SK-N-SH (cell line): Measurements from ENCODE around the gene GATAD2A. TPM values are rescaled to one million over a fixed set of nuclear protein-coding genes. Genes with fewer than 3 reads are reported as not detected.

ENCODE experiments used
- CTCF ChIA-PET: fragments of 300-600, 350-600 bp; formaldehyde crosslinking; extraction: SDS; loops from one replicate; lab custom pipeline; 2021; lab: Yijun Ruan, JAX
- POLR2A ChIA-PET: fragments of 350-600 bp; sonication (Branson Sonifier 250); formaldehyde crosslinking; extraction: SDS; loops from one replicate; lab custom pipeline; 2020; ENCODE audit warnings: antibody characterized with exemption, inconsistent platforms; lab: Yijun Ruan, JAX
- DNase-seq: peaks from one replicate; pipeline ENCODE4 v3.0.0; 2012
- H2AFZ ChIP-seq: fragments of 200-600 bp; sonication (generic); 2 replicates; pipeline ENCODE4 v1.8.1; 2016; ENCODE audit warnings: antibody characterized with exemption, mild to moderate bottlenecking, low read depth
- H3F3A ChIP-seq: fragments of 200-600 bp; sonication (generic); replicated peaks from 2 replicates; pipeline ENCODE3; 2016; ENCODE audit warnings: antibody characterized with exemption, mild to moderate bottlenecking; ENCODE audit not compliant: insufficient read depth
- H3K27ac ChIP-seq, 2 experiments: fragments of 200-500 bp in 1 of 2; fragments of 200-600 bp in 1 of 2; sonication (Bioruptor generic) in 1 of 2; sonication (generic), shearing (Covaris generic) in 1 of 2; 2 replicates each; pipeline versions ENCODE4 v1.5.1 to v1.6.1; 2014 to 2016; ENCODE audit warnings: low read depth in 2 of 2, inconsistent platforms in 1 of 2, low read length in 1 of 2, mild to moderate bottlenecking in 1 of 2, mixed read lengths in 1 of 2
- H3K27me3 ChIP-seq: fragments of 200-600 bp; sonication (generic), shearing (Covaris generic); 2 replicates; pipeline ENCODE4 v1.6.1; 2016; ENCODE audit warnings: mixed run types; ENCODE audit not compliant: insufficient read depth
- H3K36me3 ChIP-seq, 2 experiments: fragments of 200-500 bp in 1 of 2; fragments of 200-600 bp in 1 of 2; sonication (Bioruptor generic) in 1 of 2; sonication (generic) in 1 of 2; replicated peaks in 1 of 2; 2 replicates each; pipeline versions ENCODE3 to v1.5.1; 2014 to 2016; ENCODE audit warnings: low read length in 1 of 2, mild to moderate bottlenecking in 1 of 2; ENCODE audit not compliant: insufficient read depth in 2 of 2, control insufficient read depth in 1 of 2
- H3K4me1 ChIP-seq, 2 experiments: fragments of 200-500 bp in 1 of 2; fragments of 200-600 bp in 1 of 2; sonication (Bioruptor generic) in 1 of 2; sonication (generic), shearing (Covaris generic) in 1 of 2; 2 replicates each; pipeline versions ENCODE4 v1.5.1 to v1.6.1; 2014 to 2016; ENCODE audit warnings: low read depth in 1 of 2, low read length in 1 of 2, mixed run types in 1 of 2; ENCODE audit not compliant: insufficient read depth in 2 of 2, control insufficient read depth in 1 of 2
- H3K4me2 ChIP-seq: fragments of 200-600 bp; sonication (generic), shearing (Covaris generic); 2 replicates; pipeline ENCODE4 v1.6.1; 2017; ENCODE audit warnings: mixed run types
- H3K4me3 ChIP-seq, 2 experiments: fragments of 200-500 bp in 1 of 2; fragments of 200-600 bp in 1 of 2; sonication (Bioruptor generic) in 1 of 2; sonication (generic), shearing (Covaris generic) in 1 of 2; 2 replicates each; pipeline versions ENCODE4 v1.5.1 to v1.8.1; 2014 to 2016; ENCODE audit warnings: low read depth in 2 of 2, inconsistent platforms in 1 of 2, low read length in 1 of 2, mild to moderate bottlenecking in 1 of 2, mixed read lengths in 1 of 2, moderate library complexity in 1 of 2
- H3K79me2 ChIP-seq: fragments of 200-600 bp; sonication (generic); 2 replicates; pipeline ENCODE4 v1.8.1; 2017; ENCODE audit warnings: mild to moderate bottlenecking; ENCODE audit not compliant: insufficient read depth
- H3K9ac ChIP-seq: fragments of 200-600 bp; sonication (generic); 2 replicates; pipeline ENCODE4 v1.6.1; 2017; ENCODE audit warnings: mixed run types
- H3K9me2 ChIP-seq: fragments of 200-600 bp; sonication (generic); 2 replicates; pipeline ENCODE4 v1.6.1; 2017; ENCODE audit warnings: mixed run types
- H3K9me3 ChIP-seq: fragments of 200-600 bp; sonication (generic); 2 replicates; pipeline ENCODE4 v1.6.1; 2017; ENCODE audit warnings: mixed run types, mild to moderate bottlenecking, moderate library complexity
- H4K20me1 ChIP-seq: fragments of 200-600 bp; sonication (generic); 2 replicates; pipeline ENCODE4 v1.6.1; 2017; ENCODE audit warnings: mild to moderate bottlenecking, mixed run types; ENCODE audit not compliant: insufficient read depth
- ELF1 ChIP-seq: IDR thresholded peaks from 2 replicates; pipeline ENCODE4 v1.4.0; 2012
- EZH2phosphoT487 ChIP-seq: fragments of 200-600 bp; sonication (generic); IDR thresholded peaks from 2 replicates; pipeline ENCODE4 v1.6.1; 2017; ENCODE audit warnings: low read depth, mixed run types, mild to moderate bottlenecking, antibody characterized with exemption, moderate library complexity, borderline replicate concordance
- FOSL2 ChIP-seq: IDR thresholded peaks from 2 replicates; pipeline ENCODE4 v1.4.0; 2012; ENCODE audit warnings: low read depth, mild to moderate bottlenecking, moderate library complexity, borderline replicate concordance
- FOXM1 ChIP-seq: IDR thresholded peaks from 2 replicates; pipeline ENCODE4 v1.4.0; 2012; ENCODE audit warnings: low read depth, mild to moderate bottlenecking
- JUND ChIP-seq: IDR thresholded peaks from 2 replicates; pipeline ENCODE4 v1.4.0; 2012
- MAX ChIP-seq: IDR thresholded peaks from 2 replicates; pipeline ENCODE4 v1.4.0; 2012; ENCODE audit warnings: low read depth
- MXI1 ChIP-seq: IDR thresholded peaks from 2 replicates; pipeline ENCODE4 v1.6.1; 2012; ENCODE audit warnings: mild to moderate bottlenecking, low read depth, low read length, improper control_type of control experiment
- NRF1 ChIP-seq: IDR thresholded peaks from 2 replicates; pipeline ENCODE4 v1.6.1; 2012; ENCODE audit warnings: low read depth, mild to moderate bottlenecking, low read length
- POLR2AphosphoS5 ChIP-seq: IDR thresholded peaks from 2 replicates; pipeline ENCODE4 v1.6.1; 2012; ENCODE audit warnings: low read depth, low read length
- RAD21 ChIP-seq: IDR thresholded peaks from 2 replicates; pipeline ENCODE4 v1.6.1; 2012; ENCODE audit warnings: mild to moderate bottlenecking, low read length
- RCOR1 ChIP-seq: fragments of 150-350 bp; IDR thresholded peaks from 2 replicates; pipeline ENCODE4 v1.6.1; 2017; ENCODE audit warnings: antibody characterized with exemption, low read length
- RXRA ChIP-seq: IDR thresholded peaks from 2 replicates; pipeline ENCODE4 v1.4.0; 2012; ENCODE audit warnings: low read depth, mild to moderate bottlenecking, borderline replicate concordance
- SIN3A ChIP-seq: IDR thresholded peaks from 2 replicates; pipeline ENCODE4 v1.6.1; 2012; ENCODE audit warnings: low read depth, mild to moderate bottlenecking, low read length, moderate library complexity, borderline replicate concordance
- SMC3 ChIP-seq: IDR thresholded peaks from 2 replicates; pipeline ENCODE4 v1.6.1; 2012; ENCODE audit warnings: low read depth, low read length, improper control_type of control experiment
- TAF1 ChIP-seq: IDR thresholded peaks from 2 replicates; pipeline ENCODE4 v1.6.1; 2012; ENCODE audit warnings: low read depth, mild to moderate bottlenecking, low read length, moderate library complexity, borderline replicate concordance
- TCF12 ChIP-seq: IDR thresholded peaks from 2 replicates; pipeline ENCODE4 v1.4.0; 2012
- USF2 ChIP-seq: fragments of 150-350 bp; IDR thresholded peaks from 2 replicates; pipeline ENCODE4 v1.6.1; 2017; ENCODE audit warnings: antibody characterized with exemption, low read length, low read depth, borderline replicate concordance
- WGBS: methylation state at CpG from one replicate; pipeline ENCODE4 v1.1.6; 2017; ENCODE audit warnings: low lambda C conversion rate; 5-methylcytosine and 5-hydroxymethylcytosine counted together
- polyA plus RNA-seq, 3 experiments: library from polyadenylated mRNA; depleted of rRNA; stranded (reverse); fragments of >200 nt; gene quantifications; 2 replicates each; pipeline ENCODE4 v1.2.3, GENCODE V29; 2012
- TF ChIP-seq, protein P1 (sequence below): IDR thresholded peaks from 2 replicates; pipeline ENCODE4; 2012
- TF ChIP-seq, protein P2 (sequence below): IDR thresholded peaks from 2 replicates; pipeline ENCODE4 v1.6.1; 2012; ENCODE audit warnings: mild to moderate bottlenecking, low read depth, low read length, moderate library complexity
- TF ChIP-seq, protein P3 (sequence below): fragments of 150-350 bp; IDR thresholded peaks from 2 replicates; pipeline ENCODE4 v1.6.1; 2016; ENCODE audit warnings: mild to moderate bottlenecking, low read depth, low read length

Gene GATAD2A
- polyA plus RNA-seq, 1 of the 3 experiments (the other 2 are of a cell fraction) = 36.6 TPM

DNA sequence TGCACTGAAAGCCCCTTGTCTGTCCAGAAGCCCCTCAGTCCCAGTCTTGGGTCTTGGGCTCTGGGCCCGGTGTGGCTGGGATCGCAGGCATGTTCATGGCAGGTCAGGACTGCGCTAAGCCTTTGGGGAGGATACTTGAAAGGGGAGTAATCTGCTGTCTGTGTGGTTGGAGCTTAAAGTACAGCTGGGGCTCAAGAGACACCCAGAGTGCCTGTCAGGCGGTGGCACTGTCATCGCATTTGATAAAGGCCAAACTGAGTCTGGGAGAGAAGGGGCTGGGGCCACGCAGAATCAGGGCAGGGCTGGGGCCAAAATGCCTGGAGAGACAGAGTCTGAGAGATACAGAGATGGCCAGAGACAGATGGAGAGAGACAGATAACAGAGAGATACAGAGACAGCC is 128.4 kb downstream of the GATAD2A start:
- H2AFZ ChIP-seq = no peak overlapping the region
- TF ChIP-seq JUND = no peak
- TF ChIP-seq, protein P1, sequence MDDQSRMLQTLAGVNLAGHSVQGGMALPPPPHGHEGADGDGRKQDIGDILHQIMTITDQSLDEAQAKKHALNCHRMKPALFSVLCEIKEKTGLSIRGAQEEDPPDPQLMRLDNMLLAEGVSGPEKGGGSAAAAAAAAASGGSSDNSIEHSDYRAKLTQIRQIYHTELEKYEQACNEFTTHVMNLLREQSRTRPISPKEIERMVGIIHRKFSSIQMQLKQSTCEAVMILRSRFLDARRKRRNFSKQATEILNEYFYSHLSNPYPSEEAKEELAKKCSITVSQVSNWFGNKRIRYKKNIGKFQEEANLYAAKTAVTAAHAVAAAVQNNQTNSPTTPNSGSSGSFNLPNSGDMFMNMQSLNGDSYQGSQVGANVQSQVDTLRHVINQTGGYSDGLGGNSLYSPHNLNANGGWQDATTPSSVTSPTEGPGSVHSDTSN = no peak
- TF ChIP-seq TCF12 = no peak
- no peak for TF ChIP-seq EZH2phosphoT487
- no peak for TF ChIP-seq RXRA
- no peak for TF ChIP-seq MXI1
- no peak for TF ChIP-seq RCOR1
- no peak for TF ChIP-seq USF2
- TF ChIP-seq, protein P2, sequence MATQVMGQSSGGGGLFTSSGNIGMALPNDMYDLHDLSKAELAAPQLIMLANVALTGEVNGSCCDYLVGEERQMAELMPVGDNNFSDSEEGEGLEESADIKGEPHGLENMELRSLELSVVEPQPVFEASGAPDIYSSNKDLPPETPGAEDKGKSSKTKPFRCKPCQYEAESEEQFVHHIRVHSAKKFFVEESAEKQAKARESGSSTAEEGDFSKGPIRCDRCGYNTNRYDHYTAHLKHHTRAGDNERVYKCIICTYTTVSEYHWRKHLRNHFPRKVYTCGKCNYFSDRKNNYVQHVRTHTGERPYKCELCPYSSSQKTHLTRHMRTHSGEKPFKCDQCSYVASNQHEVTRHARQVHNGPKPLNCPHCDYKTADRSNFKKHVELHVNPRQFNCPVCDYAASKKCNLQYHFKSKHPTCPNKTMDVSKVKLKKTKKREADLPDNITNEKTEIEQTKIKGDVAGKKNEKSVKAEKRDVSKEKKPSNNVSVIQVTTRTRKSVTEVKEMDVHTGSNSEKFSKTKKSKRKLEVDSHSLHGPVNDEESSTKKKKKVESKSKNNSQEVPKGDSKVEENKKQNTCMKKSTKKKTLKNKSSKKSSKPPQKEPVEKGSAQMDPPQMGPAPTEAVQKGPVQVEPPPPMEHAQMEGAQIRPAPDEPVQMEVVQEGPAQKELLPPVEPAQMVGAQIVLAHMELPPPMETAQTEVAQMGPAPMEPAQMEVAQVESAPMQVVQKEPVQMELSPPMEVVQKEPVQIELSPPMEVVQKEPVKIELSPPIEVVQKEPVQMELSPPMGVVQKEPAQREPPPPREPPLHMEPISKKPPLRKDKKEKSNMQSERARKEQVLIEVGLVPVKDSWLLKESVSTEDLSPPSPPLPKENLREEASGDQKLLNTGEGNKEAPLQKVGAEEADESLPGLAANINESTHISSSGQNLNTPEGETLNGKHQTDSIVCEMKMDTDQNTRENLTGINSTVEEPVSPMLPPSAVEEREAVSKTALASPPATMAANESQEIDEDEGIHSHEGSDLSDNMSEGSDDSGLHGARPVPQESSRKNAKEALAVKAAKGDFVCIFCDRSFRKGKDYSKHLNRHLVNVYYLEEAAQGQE = no peak
- TF ChIP-seq, all 33 proteins: peak for 0
- no peaks in the 10 kb centered on the region for H3K27me3 ChIP-seq
- H4K20me1 ChIP-seq = no peaks in the 10 kb centered on the region; the same call in 1 of the 2 replicates
- ChIA-PET POLR2A (no interaction called here), CTCF (interaction anchor here (0.9 to 15.3 kb wide), 3 partner anchors 20 to 425 kb away, joined by 3 to 258 read pairs (median 175); partner anchors contain the start of gene GMIP)
- H3F3A ChIP-seq = peaks cover 14% of the 10 kb centered on the region
- no peak overlapping the region for H3K9ac ChIP-seq
- peaks cover 0 to 23% of the 10 kb centered on the region in 2 experiments; a peak in 1 of 4 replicates for H3K4me1 ChIP-seq
- no peaks in the 10 kb centered on the region for H3K36me3 ChIP-seq
- no peaks in the 10 kb centered on the region for H3K79me2 ChIP-seq
- no peak overlapping the region for H3K27ac ChIP-seq
- H3K9me2 ChIP-seq = no peaks in the 10 kb centered on the region
- H3K9me3 ChIP-seq = no peaks in the 10 kb centered on the region
- WGBS = 93% methylated on average over 6 of the region's 6 CpGs
- no peak overlapping the region for H3K4me2 ChIP-seq
- no peak for DNase-seq
- H3K4me3 ChIP-seq = no peak overlapping the region

GRCh38 chr19:19534556-19535265 is 129.2 kb downstream of the GATAD2A start:
- CTCF ChIA-PET = interaction anchor here (1.7 to 15.3 kb wide), 2 partner anchors 19 to 109 kb away, joined by 21 to 258 read pairs; partner anchors contain the start of gene GMIP
- H3K4me3 ChIP-seq = no peak overlapping the region
- H3F3A ChIP-seq = peaks cover 14% of the 10 kb centered on the region
- no peak overlapping the region for H2AFZ ChIP-seq
- H3K27ac ChIP-seq = no peak overlapping the region
- H4K20me1 ChIP-seq = no peaks in the 10 kb centered on the region; the same call in 1 of the 2 replicates
- H3K9me3 ChIP-seq = no peaks in the 10 kb centered on the region
- DNase-seq = no peak
- peaks cover 0 to 17% of the 10 kb centered on the region in 2 experiments; a peak in 1 of 4 replicates for H3K4me1 ChIP-seq
- no peaks in the 10 kb centered on the region for H3K36me3 ChIP-seq
- H3K27me3 ChIP-seq = no peaks in the 10 kb centered on the region
- no peak overlapping the region for H3K9ac ChIP-seq
- no peak for TF ChIP-seq RAD21
- no peak for TF ChIP-seq EZH2phosphoT487
- TF ChIP-seq, protein P3, sequence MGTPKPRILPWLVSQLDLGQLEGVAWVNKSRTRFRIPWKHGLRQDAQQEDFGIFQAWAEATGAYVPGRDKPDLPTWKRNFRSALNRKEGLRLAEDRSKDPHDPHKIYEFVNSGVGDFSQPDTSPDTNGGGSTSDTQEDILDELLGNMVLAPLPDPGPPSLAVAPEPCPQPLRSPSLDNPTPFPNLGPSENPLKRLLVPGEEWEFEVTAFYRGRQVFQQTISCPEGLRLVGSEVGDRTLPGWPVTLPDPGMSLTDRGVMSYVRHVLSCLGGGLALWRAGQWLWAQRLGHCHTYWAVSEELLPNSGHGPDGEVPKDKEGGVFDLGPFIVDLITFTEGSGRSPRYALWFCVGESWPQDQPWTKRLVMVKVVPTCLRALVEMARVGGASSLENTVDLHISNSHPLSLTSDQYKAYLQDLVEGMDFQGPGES = no peak
- TF ChIP-seq RXRA = no peak
- no peak for TF ChIP-seq TAF1
- TF ChIP-seq NRF1 = no peak
- TF ChIP-seq ELF1 = no peak
- no peak for TF ChIP-seq SIN3A
- TF ChIP-seq RCOR1 = no peak
- TF ChIP-seq FOSL2 = no peak
- TF ChIP-seq SMC3 = no peak
- no peak for TF ChIP-seq FOXM1
- no peak for TF ChIP-seq MAX
- TF ChIP-seq POLR2AphosphoS5 = no peak
- 92% methylated on average over 17 of the region's 27 CpGs for WGBS
- H3K4me2 ChIP-seq = no peak overlapping the region
- no peaks in the 10 kb centered on the region for H3K9me2 ChIP-seq
- POLR2A ChIA-PET = no interaction called here
- H3K79me2 ChIP-seq = no peaks in the 10 kb centered on the region
